Skeletal muscle cell (primary cell): ENCODE results near the gene CHCHD1.
"Not testable (repeated sequence)": the region's sequence is repeated elsewhere in the genome, so short reads cannot be mapped to it uniquely, and the experiment has no call there.

Experiments
- DNase-seq: peaks from one replicate; pipeline ENCODE4 v3.0.0-alpha.2; 2010; ENCODE audit warnings: low read depth
- H3K4me3 ChIP-seq: 2 replicates; pipeline ENCODE4 v1.5.1; 2011; ENCODE audit warnings: low read depth, mild to moderate bottlenecking, control low read depth, low read length, moderate library complexity

CHCHD1 gene

GRCh38 chr10:73788864-73789658 is 7.2 kb downstream of the CHCHD1 start:
- H3K4me3 ChIP-seq = no peak overlapping the region
- DNase-seq = no peak

GRCh38 chr10:73789659-73790055 is 7.8 kb downstream of the CHCHD1 start:
- no peak for DNase-seq
- no peak overlapping the region for H3K4me3 ChIP-seq

GRCh38 chr10:73790886-73791625 is 9.2 kb downstream of the CHCHD1 start:
- no peak overlapping the region for H3K4me3 ChIP-seq

GRCh38 chr10:73791871-73792400 is 10.1 kb downstream of the CHCHD1 start:
- no peak overlapping the region for H3K4me3 ChIP-seq
- no peak for DNase-seq

More at GRCh38 chr10:73790886-73791625, 9.2 kb downstream of the CHCHD1 start:
- no peak for DNase-seq

GRCh38 chr10:73793456-73793855 is 11.6 kb downstream of the CHCHD1 start:
- H3K4me3 ChIP-seq = no peak overlapping the region
- DNase-seq = no peak

GRCh38 chr10:73795491-73795890 is 13.6 kb downstream of the CHCHD1 start:
- not testable (repeated sequence) for H3K4me3 ChIP-seq, DNase-seq

- not testable (repeated sequence) for DNase-seq, H3K4me3 ChIP-seq
Measured at GRCh38 chr10:73796035-73796434, 14.2 kb downstream of the CHCHD1 start.

GRCh38 chr10:73796766-73797165 is 14.9 kb downstream of the CHCHD1 start:
- H3K4me3 ChIP-seq = no peak overlapping the region
- no peak for DNase-seq

GRCh38 chr10:73797324-73798025 is 15.6 kb downstream of the CHCHD1 start:
- DNase-seq = no peak
- H3K4me3 ChIP-seq = no peak overlapping the region

- DNase-seq = no peak
- H3K4me3 ChIP-seq = no peak overlapping the region
Measured at GRCh38 chr10:73798087-73798486, 16.2 kb downstream of the CHCHD1 start.

GRCh38 chr10:73798927-73799560 is 17.2 kb downstream of the CHCHD1 start:
- H3K4me3 ChIP-seq = no peak overlapping the region
- DNase-seq = no peak

- H3K4me3 ChIP-seq = no peak overlapping the region
- no peak for DNase-seq
Measured at GRCh38 chr10:73799899-73800559, 18.2 kb downstream of the CHCHD1 start.

- no peak for DNase-seq
- H3K4me3 ChIP-seq = no peak overlapping the region
Measured at GRCh38 chr10:73800560-73801252, 18.9 kb downstream of the CHCHD1 start.

GRCh38 chr10:73801253-73801590 is 19.4 kb downstream of the CHCHD1 start:
- no peak overlapping the region for H3K4me3 ChIP-seq
- no peak for DNase-seq

GRCh38 chr10:73802276-73802991 is 20.6 kb downstream of the CHCHD1 start:
- DNase-seq = no peak
- no peak overlapping the region for H3K4me3 ChIP-seq

- no peak for DNase-seq
Measured at GRCh38 chr10:73803680-73804286, 21.9 kb downstream of the CHCHD1 start.

GRCh38 chr10:73806176-73806950 is 24.5 kb downstream of the CHCHD1 start:
- no peak overlapping the region for H3K4me3 ChIP-seq
- DNase-seq = no peak

More at GRCh38 chr10:73803680-73804286, 21.9 kb downstream of the CHCHD1 start:
- no peak overlapping the region for H3K4me3 ChIP-seq
